Natural killer cell (primary cell): Measurements from ENCODE around the gene RNF13. TPM values are rescaled to one million over a fixed set of nuclear protein-coding genes. Genes with fewer than 3 reads are reported as not detected.
A peak's percentile ranks its signal among the peaks of the same experiment; 100 is the strongest.

Experiments used
- ATAC-seq, 3 donors: fragments of 150-1000 bp in 2 of 3; fragments of 200-7000 bp in 1 of 3; cut with Tn5 transposase; 1 replicate in 1 of 3; 2 replicates in 2 of 3; pipeline ENCODE4 v1.10.0; 2021; ENCODE audit warnings: mild to moderate bottlenecking in 2 of 3, moderate library complexity in 2 of 3
- DNase-seq, 2 donors: peaks; one replicate each; pipeline versions ENCODE4 v3.0.0 to v3.0.0-alpha.2; 2013 to 2021; ENCODE audit warnings: mixed read lengths in 1 of 2
- H3K27ac ChIP-seq: one replicate; pipeline ENCODE4 v1.5.1; 2013; ENCODE audit warnings: mild to moderate bottlenecking, low read length
- H3K27me3 ChIP-seq: one replicate; pipeline ENCODE4 v1.6.1; 2013; ENCODE audit warnings: low read length; ENCODE audit not compliant: control insufficient read depth, insufficient read depth
- H3K36me3 ChIP-seq: one replicate; pipeline ENCODE4 v1.6.1; 2013; ENCODE audit warnings: low read length; ENCODE audit not compliant: control insufficient read depth, insufficient read depth
- H3K4me1 ChIP-seq: one replicate; pipeline ENCODE4 v1.6.1; 2013; ENCODE audit warnings: low read length; ENCODE audit not compliant: control insufficient read depth, insufficient read depth
- H3K4me3 ChIP-seq: one replicate; pipeline ENCODE4 v1.5.1; 2013; ENCODE audit warnings: low read length
- H3K9me3 ChIP-seq: one replicate; pipeline ENCODE4 v1.6.1; 2013; ENCODE audit warnings: low read length; ENCODE audit not compliant: control insufficient read depth, insufficient read depth
- H3K27ac Mint-ChIP-seq, 2 donors: one replicate each; pipeline ENCODE4 v1.8.0; 2022; ENCODE audit warnings: mild to moderate bottlenecking in 2 of 2, mixed read lengths in 2 of 2, moderate library complexity in 1 of 2
- H3K27me3 Mint-ChIP-seq, 2 donors: one replicate each; pipeline ENCODE4 v1.8.0; 2022; ENCODE audit warnings: low read depth in 2 of 2, mixed read lengths in 2 of 2
- H3K36me3 Mint-ChIP-seq: one replicate; pipeline ENCODE4 v1.8.0; 2022; ENCODE audit warnings: mixed read lengths
- H3K4me1 Mint-ChIP-seq, 2 donors: one replicate each; pipeline ENCODE4 v1.8.0; 2022; ENCODE audit warnings: mixed read lengths in 2 of 2
- H3K4me3 Mint-ChIP-seq: one replicate; pipeline ENCODE4 v1.8.0; 2022; ENCODE audit warnings: mild to moderate bottlenecking, moderate library complexity, mixed read lengths
- H3K9me3 Mint-ChIP-seq, 2 donors: one replicate each; pipeline ENCODE4 v1.8.0; 2022; ENCODE audit warnings: mixed read lengths in 2 of 2
- WGBS: methylation state at CpG from one replicate; pipeline ENCODE4 v1.1.7; 2013; ENCODE audit warnings: missing lambda C conversion rate; ENCODE audit not compliant: insufficient coverage; 5-methylcytosine and 5-hydroxymethylcytosine counted together
- intact Hi-C: fragments of 100-400 bp; cut with micrococcal nuclease; formaldehyde crosslinking; loops from one replicate; pipeline ENCODE4 v1.14.2; 2022
- total RNA-seq, 4 donors: library from RNA; stranded (reverse); fragments of 120-200 nt in 1 of 4; gene quantifications; one replicate each; pipeline versions ENCODE4 v1.2.3 to v1.2.4, GENCODE V29; 2013 to 2022
- TF ChIP-seq, protein P1 (sequence below): fragments of 200-600 bp; IDR thresholded peaks from one replicate; pipeline ENCODE4 v1.8.0; 2022; ENCODE audit warnings: antibody characterized with exemption

Gene RNF13
- total RNA-seq, 3 donors from 2014 or later (not counting 1 experiment from before 2014, with no cell fraction given): 57.4 to 69.7 (median 66.6) TPM

DNA sequence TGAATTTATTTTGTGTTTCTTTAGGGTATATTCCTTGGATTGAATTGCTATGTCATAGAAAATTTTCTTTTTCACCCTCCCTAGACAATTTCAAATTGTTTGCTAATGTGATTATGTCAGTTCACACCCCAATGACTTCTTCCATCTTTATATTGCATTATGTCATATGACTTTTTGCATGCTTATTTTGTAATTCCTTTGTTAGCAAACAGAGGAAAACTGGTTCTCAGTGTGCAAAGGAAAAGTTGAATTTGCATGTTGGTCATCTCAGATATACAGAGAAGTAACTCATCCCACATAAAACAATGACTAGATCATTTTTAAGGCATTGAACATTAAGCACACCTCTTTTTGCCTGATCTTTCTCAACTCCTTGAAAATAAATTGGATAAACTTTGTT is 3.3 kb upstream of the RNF13 start:
- ATAC-seq (no peak), DNase-seq (no peak)
- Mint-ChIP-seq H3K27ac (no peak overlapping the region), H3K9me3 (no peaks in the 10 kb centered on the region), H3K4me1 (peaks cover 22 to 24% of the 10 kb centered on the region in 2 donors), H3K36me3 (no peaks in the 10 kb centered on the region), H3K27me3 (peaks cover 17 to 31% of the 10 kb centered on the region in 2 donors), H3K4me3 (no peak overlapping the region)
- Histone ChIP-seq H3K9me3 (no peaks in the 10 kb centered on the region), H3K4me1 (peaks cover 10% of the 10 kb centered on the region), H3K27ac (no peak overlapping the region), H3K36me3 (no peaks in the 10 kb centered on the region), H3K4me3 (no peak overlapping the region), H3K27me3 (no peaks in the 10 kb centered on the region)
- TF ChIP-seq, protein P1, sequence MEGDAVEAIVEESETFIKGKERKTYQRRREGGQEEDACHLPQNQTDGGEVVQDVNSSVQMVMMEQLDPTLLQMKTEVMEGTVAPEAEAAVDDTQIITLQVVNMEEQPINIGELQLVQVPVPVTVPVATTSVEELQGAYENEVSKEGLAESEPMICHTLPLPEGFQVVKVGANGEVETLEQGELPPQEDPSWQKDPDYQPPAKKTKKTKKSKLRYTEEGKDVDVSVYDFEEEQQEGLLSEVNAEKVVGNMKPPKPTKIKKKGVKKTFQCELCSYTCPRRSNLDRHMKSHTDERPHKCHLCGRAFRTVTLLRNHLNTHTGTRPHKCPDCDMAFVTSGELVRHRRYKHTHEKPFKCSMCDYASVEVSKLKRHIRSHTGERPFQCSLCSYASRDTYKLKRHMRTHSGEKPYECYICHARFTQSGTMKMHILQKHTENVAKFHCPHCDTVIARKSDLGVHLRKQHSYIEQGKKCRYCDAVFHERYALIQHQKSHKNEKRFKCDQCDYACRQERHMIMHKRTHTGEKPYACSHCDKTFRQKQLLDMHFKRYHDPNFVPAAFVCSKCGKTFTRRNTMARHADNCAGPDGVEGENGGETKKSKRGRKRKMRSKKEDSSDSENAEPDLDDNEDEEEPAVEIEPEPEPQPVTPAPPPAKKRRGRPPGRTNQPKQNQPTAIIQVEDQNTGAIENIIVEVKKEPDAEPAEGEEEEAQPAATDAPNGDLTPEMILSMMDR: no peak
- intact Hi-C loops: loop anchor here (5.0 kb wide), 1 partner anchor 297 kb away; no protein-coding TSS in a partner anchor

DNA sequence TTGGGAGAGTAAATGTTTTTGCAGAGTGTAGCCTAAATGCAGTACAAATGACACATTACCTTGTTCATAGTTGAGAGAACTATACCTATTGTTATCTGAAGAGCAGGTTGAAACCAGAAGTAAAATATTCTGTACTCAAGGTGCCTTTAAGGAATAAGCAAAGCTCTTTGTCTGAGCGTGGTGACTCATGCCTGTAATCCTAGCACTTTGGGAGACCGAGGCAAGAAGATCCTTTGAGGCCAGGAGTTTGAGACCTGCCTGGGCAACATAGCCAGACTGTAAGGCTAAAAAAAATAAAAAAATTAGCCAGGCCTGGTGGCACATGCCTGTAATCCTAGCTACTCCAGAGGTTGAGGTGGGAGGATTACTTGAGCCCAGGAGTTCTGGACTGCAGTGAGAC is 2.2 kb upstream of the RNF13 start:
- intact Hi-C loops: loop anchor here (5.0 kb wide), 1 partner anchor 299 kb away; no protein-coding TSS in a partner anchor
- no peak for DNase-seq
- Mint-ChIP-seq H3K27ac (no peak overlapping the region), H3K9me3 (no peaks in the 10 kb centered on the region), H3K4me1 (peaks cover 33% of the 10 kb centered on the region in 2 donors), H3K27me3 (peaks cover 14 to 26% of the 10 kb centered on the region in 2 donors), H3K4me3 (no peak overlapping the region), H3K36me3 (no peaks in the 10 kb centered on the region)
- 98% methylated on average over 2 of the region's 2 CpGs for WGBS
- TF ChIP-seq, protein P1: no peak
- no peaks in the 10 kb centered on the region for H3K36me3 ChIP-seq
- H3K4me1 ChIP-seq: peaks cover 12% of the 10 kb centered on the region
- no peaks in the 10 kb centered on the region for H3K27me3 ChIP-seq
- no peak overlapping the region for H3K27ac ChIP-seq
- ATAC-seq: no peak
- no peaks in the 10 kb centered on the region for H3K9me3 ChIP-seq
- H3K4me3 ChIP-seq: no peak overlapping the region

DNA sequence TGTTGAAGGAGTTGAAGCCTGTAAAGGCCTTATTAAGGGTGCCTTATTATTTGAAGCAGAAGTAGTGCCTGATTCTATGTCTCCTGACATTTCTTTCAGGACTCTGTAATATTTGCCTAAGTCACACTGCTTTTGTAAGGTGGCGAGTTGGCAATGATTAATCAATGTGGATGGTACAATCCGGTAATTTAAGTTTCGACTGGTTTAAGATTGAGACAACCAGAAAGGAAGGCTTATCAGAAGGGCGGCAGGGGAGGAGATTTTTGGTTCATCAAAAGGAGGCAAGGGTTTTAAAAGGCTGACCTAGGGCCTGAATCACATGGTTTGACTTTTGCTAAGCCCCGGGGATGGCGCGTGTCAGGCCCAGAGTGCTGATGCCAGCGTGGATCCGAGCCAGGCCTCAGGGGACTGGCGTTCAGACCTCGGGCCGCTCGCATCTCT is 830 bp upstream of the RNF13 start:
- 47% methylated on average over 13 of the region's 13 CpGs for whole genome bisulfite sequencing
- no peak for ATAC-seq
- intact Hi-C loops: loop anchor here (5.0 kb wide), 1 partner anchor 300 kb away; no protein-coding TSS in a partner anchor
- Mint-ChIP-seq H3K9me3 (no peaks in the 10 kb centered on the region), H3K27ac (peak overlapping the region; percentile 96 to 98), H3K36me3 (no peaks in the 10 kb centered on the region), H3K4me3 (peak overlapping the region; percentile 96), H3K27me3 (peaks cover 8 to 14% of the 10 kb centered on the region in 2 donors), H3K4me1 (peaks cover 47% of the 10 kb centered on the region in 2 donors)
- H3K4me1 ChIP-seq: peaks cover 13% of the 10 kb centered on the region
- H3K9me3 ChIP-seq: no peaks in the 10 kb centered on the region
- TF ChIP-seq, protein P1: no peak
- peak overlapping the region; percentile 83 for H3K4me3 ChIP-seq
- peak overlapping the region; percentile 99 for H3K27ac ChIP-seq
- H3K36me3 ChIP-seq: no peaks in the 10 kb centered on the region
- no peak for DNase-seq
- no peaks in the 10 kb centered on the region for H3K27me3 ChIP-seq
